ENCODE data around the gene UST. TPM values are rescaled to one million over a fixed set of nuclear protein-coding genes. Genes with fewer than 3 reads are reported as not detected.
"Not testable (repeated sequence)": the region's sequence is repeated elsewhere in the genome, so short reads cannot be mapped to it uniquely, and the experiment has no call there.

The UST gene
- total and polyA plus RNA-seq, 8 donors, result 3.7 to 20.9 (median 8.6) TPM

- TF ChIP-seq, protein P1, sequence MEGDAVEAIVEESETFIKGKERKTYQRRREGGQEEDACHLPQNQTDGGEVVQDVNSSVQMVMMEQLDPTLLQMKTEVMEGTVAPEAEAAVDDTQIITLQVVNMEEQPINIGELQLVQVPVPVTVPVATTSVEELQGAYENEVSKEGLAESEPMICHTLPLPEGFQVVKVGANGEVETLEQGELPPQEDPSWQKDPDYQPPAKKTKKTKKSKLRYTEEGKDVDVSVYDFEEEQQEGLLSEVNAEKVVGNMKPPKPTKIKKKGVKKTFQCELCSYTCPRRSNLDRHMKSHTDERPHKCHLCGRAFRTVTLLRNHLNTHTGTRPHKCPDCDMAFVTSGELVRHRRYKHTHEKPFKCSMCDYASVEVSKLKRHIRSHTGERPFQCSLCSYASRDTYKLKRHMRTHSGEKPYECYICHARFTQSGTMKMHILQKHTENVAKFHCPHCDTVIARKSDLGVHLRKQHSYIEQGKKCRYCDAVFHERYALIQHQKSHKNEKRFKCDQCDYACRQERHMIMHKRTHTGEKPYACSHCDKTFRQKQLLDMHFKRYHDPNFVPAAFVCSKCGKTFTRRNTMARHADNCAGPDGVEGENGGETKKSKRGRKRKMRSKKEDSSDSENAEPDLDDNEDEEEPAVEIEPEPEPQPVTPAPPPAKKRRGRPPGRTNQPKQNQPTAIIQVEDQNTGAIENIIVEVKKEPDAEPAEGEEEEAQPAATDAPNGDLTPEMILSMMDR (IDR thresholded peaks at IDR 0.05), result no peak
- 93 to 95% methylated on average over 4 of the region's 4 CpGs for WGBS, 2 donors
- FAIRE-seq, result no peak
These were observed 257.8 kb downstream of the UST start for GRCh38 chr6:149004664-149005063.

DNA sequence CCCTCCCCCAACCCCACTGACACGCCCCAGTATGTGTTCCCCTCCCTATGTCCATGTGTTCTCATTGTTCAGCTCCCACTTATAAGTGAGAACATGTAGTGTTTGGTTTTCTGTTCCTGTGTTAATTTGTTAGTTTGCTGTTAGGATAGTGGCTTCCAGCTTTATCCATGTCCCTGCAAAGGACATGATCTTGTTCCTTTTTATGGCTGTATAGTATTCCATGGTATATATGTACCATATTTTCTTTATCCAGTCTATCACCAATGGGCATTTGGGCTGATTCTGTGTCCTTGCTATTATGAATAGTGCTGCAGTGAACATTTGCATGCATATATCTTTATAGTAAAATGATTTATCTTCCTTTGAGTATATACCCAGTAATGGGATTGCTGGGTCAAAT, 259.4 kb downstream of the UST start:
- WGBS, 2 donors, result 100% methylated on average over 1 of the region's 1 CpG
- not testable (repeated sequence) for FAIRE-seq

More at GRCh38 chr6:149004664-149005063, 257.8 kb downstream of the UST start:
- H3K27me3 ChIP-seq, result no peaks in the 10 kb centered on the region
- H3K9me3 ChIP-seq, result no peaks in the 10 kb centered on the region
- H3K4me3 ChIP-seq, result no peak overlapping the region
- no peak for DNase-seq
- H3K27ac ChIP-seq, result no peak overlapping the region
- intact Hi-C loops (cut with DNase I), result no loop called here
- no peaks in the 10 kb centered on the region for H3K36me3 ChIP-seq
- no peaks in the 10 kb centered on the region for H3K4me1 ChIP-seq
- ATAC-seq, result no peak

DNA sequence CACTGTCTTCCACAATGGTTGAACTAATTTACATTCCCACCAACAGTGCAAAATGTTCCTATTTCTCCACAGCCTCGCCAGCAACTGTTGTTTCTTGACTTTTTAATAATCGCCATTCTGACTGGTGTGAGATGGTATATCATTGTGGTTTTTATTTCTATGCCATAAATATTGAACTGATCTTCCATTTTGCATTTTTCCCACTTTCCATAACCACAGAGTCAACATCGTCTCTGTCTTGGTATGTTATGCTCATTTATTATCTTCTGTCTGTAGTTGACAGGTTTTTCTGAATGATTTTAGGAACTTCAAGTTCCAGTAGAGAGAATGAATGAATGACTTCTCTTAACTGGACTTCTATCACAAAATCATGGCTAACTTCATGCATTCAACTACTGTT, 259.8 kb downstream of the UST start:
- Histone ChIP-seq H3K36me3 (no peaks in the 10 kb centered on the region), H3K27me3 (no peaks in the 10 kb centered on the region), H3K4me3 (no peak overlapping the region), H3K27ac (no peak overlapping the region), H3K4me1 (no peaks in the 10 kb centered on the region), H3K9me3 (no peaks in the 10 kb centered on the region)
- intact Hi-C loops (cut with DNase I), result no loop called here
- WGBS, 2 donors, result 77 to 96% methylated on average over 3 of the region's 3 CpGs
- ATAC-seq, result no peak
- DNase-seq, result no peak
- no peak for FAIRE-seq
- TF ChIP-seq, protein P1 (IDR thresholded peaks at IDR 0.05), result no peak

More for the DNA sequence above, 259.4 kb downstream of the UST start:
- H3K4me1 ChIP-seq; H3K9me3 ChIP-seq; H3K4me3 ChIP-seq; intact Hi-C loops (cut with DNase I); H3K27ac ChIP-seq; DNase-seq; H3K36me3 ChIP-seq; H3K27me3 ChIP-seq; ATAC-seq: not testable (repeated sequence)

DNA sequence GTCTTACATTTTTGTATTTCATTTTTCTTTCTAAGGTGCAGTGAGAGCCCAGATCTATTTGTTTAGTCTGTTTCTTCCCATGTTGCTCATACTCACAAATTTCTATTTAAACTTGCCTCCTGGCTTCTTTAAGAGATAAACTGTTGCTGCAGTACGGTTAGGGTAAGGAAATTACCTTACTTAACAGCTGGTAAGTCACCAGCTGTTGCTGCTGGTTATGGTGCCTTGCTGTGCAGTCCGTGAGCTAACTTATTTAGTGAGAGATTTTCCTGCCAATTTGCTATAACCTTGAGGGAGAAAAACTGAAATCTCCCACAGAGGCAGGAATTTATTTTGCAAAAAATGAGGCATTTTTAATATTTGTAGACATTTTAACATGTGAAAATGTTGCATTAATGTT, 261.0 kb downstream of the UST start:
- ATAC-seq (no peak), DNase-seq (no peak), FAIRE-seq (no peak)
- Histone ChIP-seq H3K4me1 (no peaks in the 10 kb centered on the region), H3K27me3 (no peaks in the 10 kb centered on the region), H3K9me3 (no peaks in the 10 kb centered on the region), H3K36me3 (no peaks in the 10 kb centered on the region), H3K4me3 (no peak overlapping the region), H3K27ac (no peak overlapping the region)
- TF ChIP-seq, protein P1 (IDR thresholded peaks at IDR 0.05), result no peak
- intact Hi-C loops (cut with DNase I), result no loop called here
- 39 to 46% methylated on average over 2 of the region's 2 CpGs for WGBS, 2 donors

GRCh38 chr6:149008741-149009140, 261.9 kb downstream of the UST start:
- H3K9me3 ChIP-seq, result no peaks in the 10 kb centered on the region
- FAIRE-seq (no peak), ATAC-seq (no peak), DNase-seq (no peak)
- H3K4me3 ChIP-seq, result no peak overlapping the region
- no peak overlapping the region for H3K27ac ChIP-seq
- no peaks in the 10 kb centered on the region for H3K27me3 ChIP-seq
- H3K36me3 ChIP-seq, result no peaks in the 10 kb centered on the region
- TF ChIP-seq, protein P1 (IDR thresholded peaks at IDR 0.05), result no peak
- intact Hi-C loops (cut with DNase I), result no loop called here
- no peaks in the 10 kb centered on the region for H3K4me1 ChIP-seq
- 67 to 95% methylated on average over 2 of the region's 2 CpGs for WGBS, 2 donors
